Tibial nerve (tissue), 4 donors: Measurements from ENCODE around the gene MORN3. TPM values are rescaled to one million over a fixed set of nuclear protein-coding genes. Genes with fewer than 3 reads are reported as not detected.

Experiments
- DNase-seq, 2 donors: peaks; one replicate each; pipeline ENCODE4 v3.0.0-alpha.2; 2019; ENCODE audit warnings: low spot score in 2 of 2
- H3K27ac ChIP-seq, 4 donors: fragments of 200-600 bp; sonication (generic) in 3 of 4; one replicate each; pipeline ENCODE4 v1.5.1; 2017 to 2019; ENCODE audit warnings: mild to moderate bottlenecking in 1 of 4
- H3K27me3 ChIP-seq, 2 donors: fragments of 200-600 bp; sonication (generic) in 1 of 2; one replicate each; pipeline versions ENCODE4 v1.5.1 to v1.6.0; 2017 to 2019
- H3K36me3 ChIP-seq, 3 donors: fragments of 200-600 bp; sonication (generic); one replicate each; pipeline ENCODE4 v1.5.1; 2018 to 2019
- H3K4me1 ChIP-seq, 4 donors: fragments of 200-600 bp; sonication (generic) in 3 of 4; one replicate each; pipeline ENCODE4 v1.5.1; 2017 to 2019
- H3K4me3 ChIP-seq, 4 donors: fragments of 200-600 bp; sonication (generic) in 3 of 4; one replicate each; pipeline ENCODE4 v1.5.1; 2017 to 2019; ENCODE audit warnings: mild to moderate bottlenecking in 1 of 4, moderate library complexity in 1 of 4
- H3K9me3 ChIP-seq, 4 donors: fragments of 200-600 bp; sonication (generic) in 3 of 4; one replicate each; pipeline ENCODE4 v1.5.1; 2017 to 2019
- CTCF ChIP-seq, 5 experiments: fragments of 200-600 bp in 3 of 5; fragments of 450-650 bp in 2 of 5; sonication (generic) in 3 of 5; IDR thresholded peaks; one replicate each; pipeline ENCODE4 v1.5.1; 2016 to 2019; ENCODE audit warnings: antibody characterized with exemption in 5 of 5, mild to moderate bottlenecking in 3 of 5, moderate library complexity in 2 of 5
- EP300 ChIP-seq, 2 donors: sonication (generic); formaldehyde crosslinking; IDR thresholded peaks; one replicate each; pipeline ENCODE4 v1.6.1; 2017; ENCODE audit warnings: antibody characterized with exemption in 2 of 2, mild to moderate bottlenecking in 1 of 2
- POLR2A ChIP-seq, 2 donors: fragments of 450-650 bp; IDR thresholded peaks; one replicate each; pipeline ENCODE4 v1.6.1; 2017; ENCODE audit warnings: antibody characterized with exemption in 2 of 2, mild to moderate bottlenecking in 2 of 2, moderate library complexity in 2 of 2
- WGBS, 2 donors: methylation state at CpG; one replicate each; pipeline ENCODE4 v1.1.5; 2018; 5-methylcytosine and 5-hydroxymethylcytosine counted together
- total RNA-seq, 4 donors: library from RNA; depleted of rRNA; stranded (reverse); fragments of >200 nt; gene quantifications; one replicate each; pipeline ENCODE4 v1.1.0, GENCODE V29; 2016

The MORN3 gene
- total RNA-seq, 4 donors from 2014 or later, result under 0.01 TPM; not detected in 3

GRCh38 chr12:121610239-121611149, 59.0 kb downstream of the MORN3 start:
- 22 to 27% methylated on average over 11 of the region's 11 CpGs for WGBS, 2 donors
- H3K36me3 ChIP-seq, result no peaks in the 10 kb centered on the region
- TF ChIP-seq POLR2A (IDR thresholded peaks at IDR 0.05), result no peak
- TF ChIP-seq CTCF (IDR thresholded peaks at IDR 0.05), result no peak
- TF ChIP-seq EP300 (IDR thresholded peaks at IDR 0.05), result no peak

GRCh38 chr12:121608301-121608700, 61.2 kb downstream of the MORN3 start:
- H3K27ac ChIP-seq, result no peak overlapping the region
- TF ChIP-seq EP300 (IDR thresholded peaks at IDR 0.05) (no peak), CTCF (IDR thresholded peaks at IDR 0.05) (no peak)
- 89 to 96% methylated on average over 6 of the region's 6 CpGs for WGBS, 2 donors
- peaks cover 0 to 16% (median 3%) of the 10 kb centered on the region in 4 donors for H3K4me1 ChIP-seq
- DNase-seq, result no peak
- no peaks in the 10 kb centered on the region for H3K27me3 ChIP-seq
- H3K9me3 ChIP-seq, result no peaks in the 10 kb centered on the region
- no peaks in the 10 kb centered on the region for H3K36me3 ChIP-seq
- no peak overlapping the region for H3K4me3 ChIP-seq

More at GRCh38 chr12:121610239-121611149, 59.0 kb downstream of the MORN3 start:
- H3K27ac ChIP-seq, result peak overlapping the region in 3 of 4 donors; percentile 38 to 68 (median 61)
- H3K9me3 ChIP-seq, result no peaks in the 10 kb centered on the region
- no peaks in the 10 kb centered on the region for H3K27me3 ChIP-seq
- H3K4me3 ChIP-seq, result no peak overlapping the region
- peaks cover 0 to 16% (median 3%) of the 10 kb centered on the region in 4 donors for H3K4me1 ChIP-seq
- DNase-seq, result no peak

GRCh38 chr12:121603581-121603980, 65.9 kb downstream of the MORN3 start:
- Histone ChIP-seq H3K36me3 (no peaks in the 10 kb centered on the region), H3K4me1 (no peaks in the 10 kb centered on the region), H3K9me3 (no peaks in the 10 kb centered on the region), H3K4me3 (no peak overlapping the region), H3K27me3 (no peaks in the 10 kb centered on the region), H3K27ac (no peak overlapping the region)
- WGBS, 2 donors, result 92 to 93% methylated on average over 6 of the region's 6 CpGs
- no peak for TF ChIP-seq EP300 (IDR thresholded peaks at IDR 0.05)
- no peak for TF ChIP-seq POLR2A (IDR thresholded peaks at IDR 0.05)
- TF ChIP-seq CTCF (IDR thresholded peaks at IDR 0.05), result no peak
- no peak for DNase-seq

- no peaks in the 10 kb centered on the region for H3K4me1 ChIP-seq
- no peak overlapping the region for H3K4me3 ChIP-seq
- WGBS, 2 donors, result 77 to 79% methylated on average over 6 of the region's 6 CpGs
- no peak for DNase-seq
- H3K27me3 ChIP-seq, result no peaks in the 10 kb centered on the region
- no peak overlapping the region for H3K27ac ChIP-seq
- TF ChIP-seq POLR2A (IDR thresholded peaks at IDR 0.05) (no peak), CTCF (IDR thresholded peaks at IDR 0.05) (no peak), EP300 (IDR thresholded peaks at IDR 0.05) (no peak)
- H3K36me3 ChIP-seq, result no peaks in the 10 kb centered on the region
- no peaks in the 10 kb centered on the region for H3K9me3 ChIP-seq
Measured at GRCh38 chr12:121602766-121603165, 66.7 kb downstream of the MORN3 start.

- Histone ChIP-seq H3K4me3 (no peak overlapping the region), H3K4me1 (no peaks in the 10 kb centered on the region), H3K27me3 (no peaks in the 10 kb centered on the region), H3K27ac (no peak overlapping the region), H3K9me3 (no peaks in the 10 kb centered on the region), H3K36me3 (no peaks in the 10 kb centered on the region)
- no peak for TF ChIP-seq EP300 (IDR thresholded peaks at IDR 0.05)
- TF ChIP-seq CTCF (IDR thresholded peaks at IDR 0.05), result no peak
- no peak for TF ChIP-seq POLR2A (IDR thresholded peaks at IDR 0.05)
- WGBS, 2 donors, result 79 to 90% methylated on average over 6 of the region's 6 CpGs
- no peak for DNase-seq
Measured at GRCh38 chr12:121600702-121601336, 68.6 kb downstream of the MORN3 start.
